Caco-2 (cell line): Measurements from ENCODE around the gene CCDC116. TPM values are rescaled to one million over a fixed set of nuclear protein-coding genes. Genes with fewer than 3 reads are reported as not detected.
"Not testable (repeated sequence)": the region's sequence is repeated elsewhere in the genome, so short reads cannot be mapped to it uniquely, and the experiment has no call there.

Experiments
- BruUV-seq: library from RNA; stranded (reverse); fragments of 400-500 nt; replicated peaks from 2 replicates; lab custom pipeline; 2021; lab: Mats Ljungman, UMichigan
- CTCF ChIA-PET: fragments of 300-600 bp; sonication (Branson Sonifier 250); formaldehyde crosslinking; loops from one replicate; lab custom pipeline; 2022; ENCODE audit warnings: antibody characterized with exemption; lab: Charles Lee
- POLR2A ChIA-PET: fragments of 300-600 bp; sonication (Branson Sonifier 250); formaldehyde crosslinking; loops from one replicate; lab custom pipeline; 2022; ENCODE audit warnings: antibody characterized with exemption; lab: Charles Lee
- DNase-seq, 2 experiments: peaks; one replicate each; pipeline versions ENCODE4 v3.0.0 to v3.0.0-alpha.2; 2020 to 2022
- H3K27me3 ChIP-seq: replicated peaks from 2 replicates; pipeline ENCODE4 v1.6.0; 2011; ENCODE audit warnings: low read length; ENCODE audit not compliant: control insufficient read depth, insufficient read depth
- H3K36me3 ChIP-seq: 2 replicates; pipeline ENCODE4 v1.5.1; 2011; ENCODE audit warnings: low read length; ENCODE audit not compliant: control insufficient read depth, insufficient read depth
- H3K4me1 ChIP-seq: fragments of 250-450 bp; sonication (Bioruptor Pico); 2 replicates; pipeline ENCODE4 v1.5.1; 2020; ENCODE audit warnings: mild to moderate bottlenecking
- H3K4me3 ChIP-seq: 2 replicates; pipeline ENCODE4 v1.5.1; 2011; ENCODE audit warnings: low read depth, mild to moderate bottlenecking, control low read depth, low read length
- H3K9me3 ChIP-seq: fragments of 250-450 bp; sonication (Bioruptor Pico); 2 replicates; pipeline ENCODE4 v1.5.1; 2020; ENCODE audit warnings: mild to moderate bottlenecking, moderate library complexity
- H3K27ac Mint-ChIP-seq: one replicate; pipeline ENCODE4 v1.8.0; 2022; ENCODE audit warnings: mixed read lengths; ENCODE audit not compliant: unreplicated experiment
- H3K27me3 Mint-ChIP-seq: one replicate; pipeline ENCODE4 v1.8.0; 2022; ENCODE audit warnings: mixed read lengths; ENCODE audit not compliant: insufficient read depth, unreplicated experiment
- H3K36me3 Mint-ChIP-seq: one replicate; pipeline ENCODE4 v1.8.0; 2022; ENCODE audit warnings: mild to moderate bottlenecking, mixed read lengths; ENCODE audit not compliant: insufficient read depth, unreplicated experiment
- H3K4me1 Mint-ChIP-seq: one replicate; pipeline ENCODE4 v1.8.0; 2022; ENCODE audit warnings: low read depth, mixed read lengths; ENCODE audit not compliant: unreplicated experiment
- H3K4me3 Mint-ChIP-seq: one replicate; pipeline ENCODE4 v1.8.0; 2022; ENCODE audit warnings: mild to moderate bottlenecking, moderate library complexity, mixed read lengths; ENCODE audit not compliant: unreplicated experiment
- H3K9me3 Mint-ChIP-seq: one replicate; pipeline ENCODE4 v1.8.0; 2022; ENCODE audit warnings: mixed read lengths; ENCODE audit not compliant: unreplicated experiment
- CTCF ChIP-seq, 2 experiments: fragments of 200-600 bp in 1 of 2; IDR thresholded peaks; 1 replicate in 1 of 2; 2 replicates in 1 of 2; pipeline versions ENCODE4 v1.5.1 to v1.8.0; 2011 to 2022; ENCODE audit warnings: antibody characterized with exemption in 1 of 2, control low read depth in 1 of 2, inconsistent platforms in 1 of 2, low read depth in 1 of 2, low read length in 1 of 2, mild to moderate bottlenecking in 1 of 2, moderate library complexity in 1 of 2; ENCODE audit not compliant: insufficient read depth in 1 of 2, severe bottlenecking in 1 of 2, unreplicated experiment in 1 of 2
- intact Hi-C: fragments of 100-400 bp; cut with micrococcal nuclease; formaldehyde crosslinking; loops from one replicate; pipeline ENCODE4 v1.10.0; 2022; ENCODE audit not compliant: unreplicated experiment
- total RNA-seq: library from RNA; stranded (reverse); gene quantifications from 2 replicates; pipeline ENCODE4 v1.2.3, GENCODE V29; 2022

Gene CCDC116
- total RNA-seq, 1 experiment from 2014 or later: not detected

DNA sequence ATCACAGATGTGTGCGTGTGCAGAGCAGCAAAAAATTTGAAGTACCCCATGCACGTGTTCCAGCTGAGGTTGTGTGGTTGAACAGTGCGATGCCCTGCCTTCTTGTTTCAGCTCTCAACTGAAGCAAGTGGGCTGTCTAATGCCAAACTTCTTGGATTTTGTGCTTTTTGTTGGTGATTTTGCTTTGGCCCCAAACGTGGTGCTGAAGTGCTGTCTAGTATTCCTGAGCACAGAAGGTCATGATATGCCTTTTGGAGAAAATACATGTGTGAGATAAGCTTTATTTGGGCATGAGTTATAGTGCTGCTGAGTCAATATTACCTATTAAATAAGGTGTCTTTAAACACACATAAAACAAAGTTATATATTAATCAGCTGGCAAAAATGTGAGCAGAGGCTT lies 16.8 kb upstream of the CCDC116 start:
- DNase-seq: no peak
- ChIA-PET POLR2A (interaction anchor here (0.6 to 0.7 kb wide), 2 partner anchors 9 to 175 kb away, joined by 3 to 5 read pairs; no protein-coding TSS in a partner anchor), CTCF (interaction anchor here (1.3 kb wide), 1 partner anchor 14 kb away, joined by 6 read pairs; the partner anchor contains the start of gene YDJC)
- H3K27me3 ChIP-seq: no peaks in the 10 kb centered on the region
- H3K27ac Mint-ChIP-seq: no peak overlapping the region
- BruUV-seq: no TSS peak
- peaks cover 64% of the 10 kb centered on the region for H3K36me3 Mint-ChIP-seq
- peaks cover 1% of the 10 kb centered on the region for H3K36me3 ChIP-seq
- no peaks in the 10 kb centered on the region for H3K4me1 Mint-ChIP-seq
- intact Hi-C loops: no loop called here
- H3K27me3 Mint-ChIP-seq: no peaks in the 10 kb centered on the region
- peaks cover 5% of the 10 kb centered on the region; the same call in 1 of the 2 replicates for H3K4me1 ChIP-seq
- H3K4me3 ChIP-seq: no peak overlapping the region
- H3K9me3 ChIP-seq: no peaks in the 10 kb centered on the region
- no peak for TF ChIP-seq CTCF (IDR thresholded peaks at IDR 0.05; ENCODE audit: insufficient read depth in 1 of 2, low read depth in 1 of 2, low read length in 1 of 2, severe bottlenecking in 1 of 2, unreplicated experiment in 1 of 2)
- H3K9me3 Mint-ChIP-seq: no peaks in the 10 kb centered on the region
- H3K4me3 Mint-ChIP-seq: no peak overlapping the region

GRCh38 chr22:21617337-21617736 lies 15.2 kb upstream of the CCDC116 start:
- H3K9me3 ChIP-seq, H3K27me3 Mint-ChIP-seq, H3K27me3 ChIP-seq, H3K27ac Mint-ChIP-seq, BruUV-seq, DNase-seq, H3K9me3 Mint-ChIP-seq, H3K4me3 Mint-ChIP-seq, POLR2A ChIA-PET, CTCF ChIA-PET, H3K4me3 ChIP-seq, intact Hi-C loops, H3K4me1 ChIP-seq, H3K4me1 Mint-ChIP-seq, H3K36me3 ChIP-seq: not testable (repeated sequence)
- peaks cover 78% of the 10 kb centered on the region for H3K36me3 Mint-ChIP-seq

DNA sequence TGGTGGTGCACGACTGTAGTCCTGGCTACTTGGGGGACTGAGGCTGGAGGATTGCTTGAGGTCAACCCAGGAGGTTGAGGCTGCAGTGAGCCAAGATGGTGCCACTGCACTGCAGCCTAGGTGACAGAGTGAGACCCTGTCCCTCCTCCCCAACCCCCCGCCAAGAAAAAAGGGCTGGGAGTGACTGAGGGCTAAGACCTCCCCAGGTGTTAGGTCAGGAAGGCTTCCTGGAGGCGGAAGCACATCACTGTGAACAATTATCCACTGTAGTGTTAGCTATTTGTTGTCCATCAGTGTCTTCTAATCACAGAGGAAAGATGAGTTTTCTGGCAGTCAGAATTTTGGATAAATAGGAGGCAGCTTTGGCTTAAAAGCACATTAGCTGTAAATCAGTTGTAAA lies 11.5 kb upstream of the CCDC116 start:
- no peak overlapping the region for H3K4me3 ChIP-seq
- H3K9me3 Mint-ChIP-seq: no peaks in the 10 kb centered on the region
- peaks cover 78% of the 10 kb centered on the region for H3K36me3 Mint-ChIP-seq
- no peaks in the 10 kb centered on the region for H3K27me3 Mint-ChIP-seq
- no peak overlapping the region for H3K4me3 Mint-ChIP-seq
- no peak for DNase-seq
- ChIA-PET POLR2A (no interaction called here), CTCF (interaction anchor here (1.1 kb wide), 1 partner anchor 26 kb away, joined by 3 read pairs; no protein-coding TSS in a partner anchor)
- intact Hi-C loops: no loop called here
- H3K27ac Mint-ChIP-seq: no peak overlapping the region
- H3K27me3 ChIP-seq: no peaks in the 10 kb centered on the region
- H3K4me1 ChIP-seq: peaks cover under 1% of the 10 kb centered on the region; the same call in 1 of the 2 replicates
- peaks cover 11% of the 10 kb centered on the region for H3K4me1 Mint-ChIP-seq
- H3K9me3 ChIP-seq: no peaks in the 10 kb centered on the region
- H3K36me3 ChIP-seq: no peaks in the 10 kb centered on the region; the same call in 1 of the 2 replicates
- BruUV-seq: no TSS peak
- no peak for TF ChIP-seq CTCF (IDR thresholded peaks at IDR 0.05; ENCODE audit: insufficient read depth in 1 of 2, low read depth in 1 of 2, low read length in 1 of 2, severe bottlenecking in 1 of 2, unreplicated experiment in 1 of 2)
